GM19468 (cell line): ENCODE measurements around the gene RABGAP1L.
"Not testable (repeated sequence)": the region's sequence is repeated elsewhere in the genome, so short reads cannot be mapped to it uniquely, and the experiment has no call there.

Experiments
- ATAC-seq: cut with Tn5 transposase; IDR thresholded peaks from one replicate; pipeline ENCODE4 v1.9.1; 2021; ENCODE audit warnings: mild to moderate bottlenecking, moderate library complexity, moderate number of reproducible peaks; ENCODE audit not compliant: unreplicated experiment; ENCODE audit errors: extremely low read depth

The RABGAP1L gene

DNA sequence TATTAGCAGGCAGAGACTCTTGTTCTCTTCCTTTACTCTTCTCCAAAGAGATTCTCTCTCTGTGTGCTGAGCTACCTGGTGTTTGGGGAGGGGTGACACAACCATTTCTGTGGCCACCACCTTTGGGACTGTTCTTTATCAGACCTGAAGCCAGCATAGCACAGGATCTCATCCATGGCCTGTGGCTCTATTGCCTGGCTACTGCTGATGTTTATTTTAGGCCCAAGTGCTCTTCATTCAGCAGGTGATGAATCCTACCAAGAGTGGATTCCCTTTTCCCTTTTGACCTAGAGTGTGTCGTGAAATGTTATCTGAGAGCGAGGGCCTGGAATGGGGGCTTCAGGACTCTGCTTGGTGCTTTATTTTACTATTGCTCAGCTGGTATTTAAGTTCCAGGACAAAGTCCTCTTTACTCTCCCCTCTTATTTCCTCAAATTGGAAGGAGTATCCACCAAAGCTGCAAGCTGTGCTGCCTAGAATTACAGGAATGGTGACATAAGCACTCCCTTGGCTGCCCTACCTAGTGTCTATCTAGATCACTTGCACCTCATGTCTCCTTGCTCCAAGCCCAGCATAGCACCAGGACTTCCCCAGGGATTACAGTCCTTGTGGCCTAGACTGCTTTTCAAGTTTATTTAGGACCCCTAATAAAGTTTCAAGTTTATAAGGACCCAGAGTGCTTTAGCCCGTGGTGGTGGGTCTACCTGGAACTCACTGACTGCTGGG lies 193.7 kb downstream of the RABGAP1L start:
- ATAC-seq = no peak

DNA sequence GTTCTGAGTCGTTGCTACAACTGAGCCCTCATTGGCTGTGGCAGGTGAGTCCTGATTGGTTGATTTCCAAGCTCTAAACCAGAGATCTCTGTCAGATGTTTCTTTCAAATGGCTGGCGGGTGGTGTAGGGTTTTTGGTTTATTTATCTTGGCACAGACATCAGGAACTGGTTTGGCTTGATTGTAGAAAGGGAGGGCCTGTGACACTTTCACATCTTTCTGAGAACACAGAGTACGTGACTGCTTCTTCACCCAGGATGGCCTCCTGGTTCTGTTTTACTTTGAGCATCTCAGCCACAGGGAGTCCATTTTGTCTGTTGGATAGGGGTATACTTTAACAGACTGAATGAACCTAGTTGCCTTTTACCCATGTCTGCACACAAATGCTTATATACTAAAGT lies 199.0 kb downstream of the RABGAP1L start:
- ATAC-seq = no peak

DNA sequence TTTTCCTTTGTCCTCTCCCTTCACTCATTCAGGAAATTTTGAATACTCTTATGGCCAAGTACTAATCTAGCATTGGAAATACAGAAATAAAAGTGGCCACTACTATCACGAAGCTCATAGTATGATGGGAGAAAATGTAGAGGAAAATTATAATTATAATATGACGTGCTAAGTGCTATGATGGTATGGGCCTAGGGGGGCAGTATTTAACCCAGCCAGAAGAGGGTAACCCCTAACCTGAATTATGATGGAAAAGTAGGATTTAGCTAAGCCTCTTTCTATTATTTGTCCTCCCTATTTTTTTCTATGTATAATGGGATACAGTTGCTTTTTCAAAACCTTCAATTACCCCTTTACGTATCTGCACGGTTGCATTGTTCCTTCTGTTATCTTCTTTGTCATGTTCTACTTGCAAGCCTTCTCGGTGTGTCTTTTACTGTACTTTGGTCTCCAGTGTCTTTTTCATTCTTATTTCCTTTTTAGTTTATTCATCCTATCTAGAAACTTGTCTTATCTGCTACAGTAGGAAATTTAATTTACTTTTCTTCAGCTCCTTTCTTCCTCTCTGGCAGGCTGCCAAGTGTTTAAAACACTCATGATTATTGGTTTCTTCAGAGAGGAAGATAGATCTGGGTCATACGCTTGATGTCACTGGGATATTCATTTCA lies 199.6 kb downstream of the RABGAP1L start:
- no peak for ATAC-seq

DNA sequence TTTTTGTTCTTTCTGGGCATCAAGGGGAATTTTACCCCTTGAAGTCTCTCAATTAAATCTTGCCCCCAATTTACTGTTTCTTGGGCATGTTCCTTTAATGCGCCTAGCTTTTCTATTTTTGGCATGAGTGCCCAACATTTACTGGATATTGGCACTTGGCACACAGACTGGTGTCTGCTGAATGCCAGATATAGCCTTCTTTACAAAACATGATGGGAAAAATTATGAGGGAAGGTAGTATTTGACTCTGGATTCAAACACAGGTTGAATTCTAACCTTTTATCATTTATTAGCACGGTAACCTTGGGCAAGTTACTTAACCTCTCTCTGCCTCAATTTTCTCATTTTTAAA lies 200.1 kb downstream of the RABGAP1L start:
- ATAC-seq = no peak

DNA sequence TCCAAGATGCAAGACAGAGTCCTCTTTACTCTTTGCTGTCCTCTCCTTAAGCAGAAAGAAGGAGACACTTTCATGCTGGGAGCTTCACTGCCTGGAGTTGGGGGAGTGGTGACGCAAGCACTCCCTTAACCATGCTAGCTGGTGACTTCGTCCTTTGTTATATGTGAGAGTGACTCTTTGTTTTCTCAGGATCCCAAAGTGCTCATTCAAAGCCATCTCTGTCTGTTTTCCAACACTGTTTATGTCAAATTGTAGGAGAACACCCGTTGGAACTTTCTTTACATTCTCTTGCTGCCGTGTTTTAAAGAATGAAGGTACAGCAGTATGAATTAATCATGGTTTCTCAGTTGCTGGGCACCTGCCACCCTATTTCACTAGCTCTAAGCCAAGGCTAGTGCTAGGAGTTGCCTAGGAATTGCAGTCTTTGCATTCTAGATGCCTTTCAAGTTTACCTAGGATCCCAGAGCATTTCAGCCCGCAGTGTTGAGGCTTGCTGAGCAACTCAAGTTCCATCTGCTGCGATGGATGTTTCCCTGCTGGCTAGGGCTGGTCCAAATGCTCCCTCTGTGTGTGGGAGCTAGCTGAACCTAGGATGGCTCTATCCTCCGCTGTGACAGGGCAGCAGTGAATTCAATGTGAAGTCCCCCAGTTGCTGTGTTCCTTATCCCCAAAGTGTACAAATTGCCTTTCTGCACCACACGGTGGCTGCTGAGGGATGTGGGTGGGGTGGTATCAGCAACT lies 205.8 kb downstream of the RABGAP1L start:
- ATAC-seq = no peak

DNA sequence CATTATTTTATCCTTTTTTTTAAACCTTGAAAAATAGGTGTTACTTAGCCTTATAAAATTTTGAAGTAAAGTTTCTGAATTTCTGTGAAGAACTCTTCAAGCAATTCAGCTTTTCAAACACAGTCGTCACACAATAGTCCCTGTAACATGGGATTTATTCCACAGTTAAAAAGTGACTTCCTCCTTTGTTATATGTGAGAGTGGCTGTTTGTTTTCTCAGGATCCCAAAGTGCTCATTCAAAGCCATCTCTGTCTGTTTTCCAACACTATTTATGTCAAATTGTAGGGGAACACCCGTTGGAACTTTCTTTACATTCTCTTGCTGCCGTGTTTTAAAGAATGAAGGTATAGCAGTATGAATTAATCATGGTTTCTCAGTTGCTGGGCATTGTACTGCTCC lies 207.6 kb downstream of the RABGAP1L start:
- no peak for ATAC-seq

DNA sequence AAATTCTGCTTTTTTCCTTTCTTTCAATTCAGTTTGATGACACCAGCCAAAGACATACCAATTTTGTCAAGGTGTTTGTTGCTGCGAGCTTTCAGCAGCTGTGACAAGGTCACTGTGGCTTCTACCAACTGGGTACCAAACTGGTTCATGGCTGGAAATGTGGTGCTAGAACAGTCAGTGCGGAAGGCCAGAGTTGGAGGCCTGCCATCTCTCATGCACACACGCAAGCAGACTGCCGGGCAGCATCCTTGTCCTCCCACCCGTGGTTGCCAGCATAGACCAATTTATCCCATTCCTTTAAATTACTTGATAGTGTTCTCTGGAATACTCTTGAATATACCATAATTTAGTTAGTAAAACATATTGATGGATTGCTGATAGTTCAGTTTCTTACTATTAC lies 208.6 kb downstream of the RABGAP1L start:
- no peak for ATAC-seq

DNA sequence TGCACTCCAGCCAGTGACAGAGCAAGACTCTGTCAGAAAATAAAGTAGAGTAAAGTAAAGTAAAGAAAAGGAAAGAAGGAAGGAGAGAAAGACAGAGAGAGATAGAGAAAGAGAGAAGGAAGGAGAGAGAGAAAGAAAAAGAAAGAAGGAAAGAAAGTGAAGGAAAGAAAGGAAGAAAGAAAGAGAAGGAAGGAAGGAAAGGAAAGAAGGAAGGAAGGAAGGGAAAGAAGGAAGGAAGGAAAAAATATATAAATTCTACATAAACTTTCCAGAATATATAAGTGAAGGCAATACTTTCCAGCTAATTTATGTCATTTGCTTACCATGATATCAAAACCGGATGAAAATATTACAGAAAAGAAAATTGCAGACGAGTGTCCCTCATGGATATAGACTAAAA lies 216.7 kb downstream of the RABGAP1L start:
- ATAC-seq = no peak

DNA sequence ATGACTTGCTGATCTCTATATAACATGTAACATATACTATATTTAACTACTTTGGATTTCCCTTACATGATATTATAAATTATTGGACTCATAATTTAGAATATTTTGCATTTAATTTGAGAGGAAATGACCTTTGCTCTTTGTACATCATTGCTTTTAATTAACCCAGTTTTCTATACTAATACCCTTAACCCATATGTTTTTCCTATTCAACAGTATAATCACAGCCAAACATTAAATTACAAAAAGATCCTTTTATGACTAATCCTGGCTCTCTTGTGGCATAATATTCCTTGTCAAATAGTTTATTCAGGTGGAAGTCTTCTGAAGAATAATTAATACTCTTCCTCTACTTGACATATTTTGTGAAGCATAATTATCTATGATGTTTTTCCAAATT lies 232.4 kb downstream of the RABGAP1L start:
- ATAC-seq = no peak

DNA sequence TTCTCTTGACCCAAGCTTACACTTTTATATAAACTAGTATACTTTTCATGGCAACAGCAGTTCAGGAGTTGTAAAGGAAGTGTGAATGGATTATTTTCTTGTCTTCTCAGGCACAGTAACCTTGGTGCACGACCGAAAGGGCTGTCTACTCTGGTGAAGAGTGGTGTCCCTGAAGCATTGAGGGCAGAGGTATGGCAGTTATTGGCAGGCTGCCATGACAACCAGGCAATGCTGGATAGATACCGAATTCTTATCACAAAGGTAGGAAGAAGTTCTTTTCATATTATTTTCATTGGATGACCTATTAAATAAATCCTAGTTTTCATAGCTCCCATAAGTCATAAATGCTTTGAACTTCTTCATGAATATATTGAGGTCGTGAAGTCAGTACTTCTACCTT lies 234.6 kb downstream of the RABGAP1L start:
- no peak for ATAC-seq

DNA sequence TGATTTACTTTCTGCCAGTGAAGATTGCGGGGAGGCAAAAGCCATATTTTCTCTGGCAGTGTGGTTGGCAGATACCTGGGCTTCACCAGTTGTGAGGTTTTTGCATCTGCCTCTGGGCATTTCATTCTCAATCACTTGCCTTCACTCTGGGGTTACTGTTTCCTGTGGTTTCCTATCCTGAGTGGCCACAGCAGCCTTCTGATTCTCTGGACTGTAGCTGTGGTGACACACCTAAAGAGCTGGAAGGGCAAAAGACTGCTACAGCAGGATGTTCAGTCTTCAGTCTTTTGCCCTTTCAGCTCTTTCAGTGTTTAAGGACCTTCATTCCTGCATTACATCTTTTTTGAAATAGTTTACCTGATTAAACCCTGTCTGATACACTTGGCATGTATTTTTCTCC lies 237.9 kb downstream of the RABGAP1L start:
- ATAC-seq = no peak

DNA sequence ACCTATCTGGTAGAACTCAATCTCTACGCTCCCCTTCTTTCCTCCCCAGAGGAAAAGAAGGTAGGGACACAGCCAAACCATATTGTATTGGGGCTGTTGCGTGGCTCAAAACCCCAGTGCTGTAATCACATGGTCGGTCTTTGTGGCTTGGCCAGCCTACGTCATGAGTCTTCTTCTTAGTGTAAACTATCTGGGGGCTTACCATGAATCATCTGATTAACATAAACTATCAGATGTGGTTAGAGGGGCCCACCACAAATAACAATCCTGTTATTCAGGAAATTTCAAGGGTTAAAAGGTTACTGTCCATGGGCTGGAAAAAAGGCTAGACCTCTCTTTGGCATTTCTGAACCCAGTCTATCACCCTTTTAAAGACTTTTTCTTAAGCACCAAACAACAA lies 238.9 kb downstream of the RABGAP1L start:
- no peak for ATAC-seq

DNA sequence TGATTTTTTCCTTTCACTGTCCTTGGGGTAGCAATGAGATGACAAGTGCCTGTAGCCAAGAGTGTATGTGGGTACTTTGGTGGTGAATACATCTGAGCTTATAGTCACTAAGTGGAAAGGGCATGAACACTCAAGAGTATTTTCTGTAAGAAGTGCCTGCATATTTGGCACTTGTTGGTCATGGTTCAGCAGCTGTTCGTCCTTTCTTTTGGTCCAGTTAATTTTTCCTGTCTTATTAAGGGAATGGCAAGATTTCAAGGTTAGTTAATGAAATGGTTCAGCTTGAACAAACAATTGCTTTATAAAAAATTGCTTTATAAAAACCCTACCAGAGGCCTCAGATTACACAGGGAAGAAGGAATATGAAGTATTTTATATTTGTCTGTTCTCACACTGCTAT lies 239.9 kb downstream of the RABGAP1L start:
- ATAC-seq = no peak

DNA sequence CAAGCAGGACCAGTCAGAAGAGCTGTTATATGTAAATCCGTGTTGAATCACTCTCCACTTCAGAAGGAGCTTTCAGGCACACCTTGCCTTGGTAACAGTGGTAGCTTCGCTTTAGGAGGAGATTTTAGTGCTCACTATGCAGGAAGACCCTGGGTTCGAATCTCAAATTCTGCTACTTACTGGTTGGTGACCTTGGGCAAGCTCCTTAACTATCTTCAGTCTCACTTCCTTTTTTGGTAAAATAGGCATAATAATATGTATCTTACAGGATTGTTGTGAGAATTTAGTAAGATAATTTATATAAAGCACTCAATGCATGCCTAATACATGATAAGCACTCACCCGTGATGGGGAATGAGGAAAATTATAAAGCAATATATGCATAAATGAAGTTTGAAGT lies 241.8 kb downstream of the RABGAP1L start:
- no peak for ATAC-seq

DNA sequence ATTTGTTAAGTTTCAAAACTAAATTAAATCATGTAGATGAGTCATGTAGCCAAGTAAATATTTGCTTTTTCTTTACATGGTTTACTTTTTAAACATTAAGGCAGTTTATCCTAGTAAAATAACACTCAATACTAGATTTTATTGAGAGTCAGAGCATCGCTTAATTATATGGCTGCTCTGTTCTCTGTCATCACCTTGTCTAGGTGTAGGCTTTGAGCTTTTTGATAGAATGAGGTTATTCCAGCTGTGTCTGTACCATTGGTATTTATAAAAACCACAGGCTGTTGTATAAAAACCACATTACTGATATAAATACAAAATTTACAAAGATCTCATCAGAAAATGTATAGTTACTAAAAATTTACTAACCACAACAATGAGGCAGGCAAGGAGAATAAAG lies 245.9 kb downstream of the RABGAP1L start:
- no peak for ATAC-seq

DNA sequence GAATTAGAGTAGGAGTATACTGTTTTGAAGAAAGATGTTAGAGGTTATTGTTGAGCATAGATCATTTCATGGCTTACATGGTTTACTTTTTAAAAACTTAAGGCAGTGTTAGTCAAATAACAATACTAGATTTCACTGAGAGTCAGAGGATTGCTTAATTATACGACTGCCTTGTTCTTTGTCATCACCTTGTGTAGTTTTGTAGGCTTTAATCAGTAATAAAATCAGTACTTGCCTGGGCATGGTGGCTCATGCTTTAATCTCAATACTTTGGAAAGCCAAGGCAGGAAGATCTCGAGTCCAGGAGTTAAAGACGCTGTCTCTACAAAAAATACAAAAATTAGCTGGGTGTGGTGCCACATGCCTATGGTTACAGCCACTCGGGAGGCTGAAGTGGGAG lies 247.1 kb downstream of the RABGAP1L start:
- ATAC-seq = no peak

DNA sequence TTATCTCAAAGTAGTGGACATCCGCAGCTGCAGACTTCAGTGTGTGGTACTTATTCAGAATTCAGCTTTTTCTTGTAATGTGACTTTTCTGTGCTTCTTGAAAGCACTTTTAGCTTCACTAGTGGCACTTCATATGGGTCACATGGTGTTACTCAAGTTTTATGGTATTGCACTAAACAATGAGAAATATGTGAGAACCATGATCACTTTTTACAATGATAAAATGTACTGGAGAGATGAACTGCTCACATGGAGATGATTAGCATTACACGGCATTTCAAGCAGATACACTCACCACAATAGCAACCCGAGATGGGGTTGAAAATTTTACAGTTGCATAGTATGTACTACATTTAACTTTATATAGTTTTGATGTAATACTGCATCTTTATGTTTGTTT lies 248.3 kb downstream of the RABGAP1L start:
- no peak for ATAC-seq

DNA sequence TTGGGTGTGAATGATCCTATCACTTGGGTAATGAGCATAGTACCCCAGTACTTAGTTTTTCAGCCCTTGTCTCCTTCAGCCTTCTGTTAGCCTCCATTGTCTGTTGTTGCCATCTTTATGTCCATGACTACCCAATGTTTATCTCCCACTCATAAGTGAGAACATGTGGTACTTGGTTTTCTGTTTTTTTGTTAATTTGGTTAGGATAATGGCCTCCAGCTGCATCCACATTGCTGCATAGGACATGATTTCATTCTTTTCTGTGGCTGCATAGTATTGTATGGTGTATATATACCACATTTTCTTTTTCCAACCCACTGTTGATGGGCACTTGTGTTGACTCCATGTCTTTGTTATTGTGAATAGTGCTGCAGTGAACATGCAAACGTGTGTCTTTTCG lies 248.8 kb downstream of the RABGAP1L start:
- ATAC-seq = no peak

DNA sequence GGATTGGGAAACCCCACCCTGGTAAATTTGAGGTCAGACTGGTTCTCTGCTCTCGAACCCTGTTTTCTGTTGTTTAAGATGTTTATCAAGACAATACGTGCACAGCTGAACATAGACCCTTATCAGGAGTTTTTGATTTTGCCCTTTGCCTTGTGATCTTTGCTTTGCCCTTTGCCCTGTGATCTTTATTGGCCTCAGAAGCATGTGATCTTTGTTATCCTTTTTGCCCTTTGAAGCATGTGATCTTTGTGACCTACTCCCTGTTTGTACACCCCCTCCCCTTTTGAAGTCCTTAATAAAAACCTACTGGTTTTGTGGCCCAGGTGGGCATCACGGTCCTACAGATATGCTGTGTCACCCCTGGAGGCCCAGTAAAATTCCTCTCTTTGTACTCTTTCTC lies 250.5 kb downstream of the RABGAP1L start:
- not testable (repeated sequence) for ATAC-seq

DNA sequence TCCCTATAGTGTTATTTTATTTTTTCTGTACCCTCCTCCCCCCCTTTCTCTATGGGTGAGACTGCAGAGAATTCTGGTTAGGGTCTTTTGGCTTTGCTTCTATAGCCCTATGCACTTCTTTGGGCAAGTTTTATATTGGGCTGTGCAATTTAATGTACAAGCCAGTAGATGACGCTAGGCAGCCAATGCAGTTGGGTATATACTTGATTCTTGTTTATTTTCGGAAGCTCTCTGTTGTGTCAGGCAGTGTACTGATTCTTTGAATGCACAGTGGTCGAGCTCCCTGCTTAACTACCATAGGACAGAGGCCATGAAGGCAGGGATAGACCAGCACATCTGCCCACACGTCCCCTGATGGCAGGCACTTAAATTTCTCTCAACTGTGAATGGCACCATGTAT lies 254.3 kb downstream of the RABGAP1L start:
- no peak for ATAC-seq

DNA sequence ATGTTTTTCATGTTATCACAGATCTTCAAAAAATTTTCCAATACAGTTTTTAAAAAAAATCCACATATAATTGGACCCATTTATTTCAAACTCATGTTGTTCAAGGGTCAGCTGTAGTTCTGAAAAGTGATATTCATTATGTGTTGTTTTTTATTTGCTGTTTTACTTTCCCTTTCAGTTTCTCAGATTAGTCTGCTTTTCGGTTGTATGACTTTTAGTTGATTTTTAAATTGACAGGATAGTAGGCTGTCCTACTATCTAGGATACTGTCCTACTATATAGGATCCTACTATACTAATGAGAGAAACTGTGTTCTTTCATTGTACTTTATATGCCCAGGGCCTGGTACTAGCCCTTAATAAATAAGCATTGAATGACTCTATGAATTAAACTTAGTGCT lies 254.9 kb downstream of the RABGAP1L start:
- no peak for ATAC-seq

DNA sequence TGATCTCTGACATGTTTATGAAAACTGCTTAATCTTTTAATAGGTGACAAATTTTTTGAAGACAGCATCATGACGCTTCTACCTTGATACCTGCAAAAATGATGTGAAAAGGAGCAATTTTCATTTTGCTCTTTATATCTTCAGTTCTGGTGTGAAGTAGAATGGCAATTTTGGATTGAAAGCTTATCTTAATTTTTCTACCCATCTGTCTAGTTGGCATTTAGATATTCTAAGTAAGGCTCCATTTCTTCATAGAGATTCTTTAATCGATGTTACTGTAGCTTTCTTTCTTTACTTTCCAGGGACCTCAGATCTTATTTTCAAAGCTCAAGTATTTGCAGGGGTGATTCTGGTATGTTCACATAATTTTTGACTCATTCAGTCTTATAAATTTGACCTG lies 256.2 kb downstream of the RABGAP1L start:
- ATAC-seq = no peak
